DOHH2 (cell line): ENCODE data around the gene UGT1A8.

Experiments
- EZH2phosphoT487 ChIP-seq: fragments of 200-600 bp; sonication (generic); IDR thresholded peaks from 2 replicates; pipeline ENCODE4 v1.6.1; 2017; ENCODE audit warnings: borderline replicate concordance, mild to moderate bottlenecking, antibody characterized with exemption, low read length, moderate library complexity, mixed read lengths
- TF ChIP-seq, protein P1 (sequence below): fragments of 200-600 bp; sonication (generic); IDR thresholded peaks from one replicate; pipeline ENCODE4 v1.5.1; 2014; ENCODE audit warnings: antibody characterized with exemption, mild to moderate bottlenecking, low read depth, low read length; ENCODE audit not compliant: poor library complexity, severe bottlenecking

DNA sequence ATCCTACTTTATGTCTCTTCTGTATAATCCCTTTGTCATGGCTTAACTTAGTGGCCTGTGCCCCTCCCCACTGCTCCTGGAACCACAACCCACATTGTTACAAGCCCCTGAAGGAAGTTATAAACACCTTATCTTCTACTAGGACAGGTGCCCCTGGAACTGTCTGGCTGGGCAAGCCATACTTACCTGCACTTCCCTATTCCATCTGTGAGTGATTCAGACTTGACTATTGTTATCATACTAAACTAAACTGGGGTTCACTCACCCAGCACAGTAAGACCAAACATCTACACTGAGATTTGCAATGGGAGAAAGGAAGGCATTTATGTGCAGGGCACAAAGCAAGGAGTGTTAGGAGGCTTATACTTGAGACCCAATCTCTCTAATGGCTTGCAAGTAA, 71.6 kb downstream of the UGT1A8 start:
- TF ChIP-seq EZH2phosphoT487 = no peak
- TF ChIP-seq, protein P1, sequence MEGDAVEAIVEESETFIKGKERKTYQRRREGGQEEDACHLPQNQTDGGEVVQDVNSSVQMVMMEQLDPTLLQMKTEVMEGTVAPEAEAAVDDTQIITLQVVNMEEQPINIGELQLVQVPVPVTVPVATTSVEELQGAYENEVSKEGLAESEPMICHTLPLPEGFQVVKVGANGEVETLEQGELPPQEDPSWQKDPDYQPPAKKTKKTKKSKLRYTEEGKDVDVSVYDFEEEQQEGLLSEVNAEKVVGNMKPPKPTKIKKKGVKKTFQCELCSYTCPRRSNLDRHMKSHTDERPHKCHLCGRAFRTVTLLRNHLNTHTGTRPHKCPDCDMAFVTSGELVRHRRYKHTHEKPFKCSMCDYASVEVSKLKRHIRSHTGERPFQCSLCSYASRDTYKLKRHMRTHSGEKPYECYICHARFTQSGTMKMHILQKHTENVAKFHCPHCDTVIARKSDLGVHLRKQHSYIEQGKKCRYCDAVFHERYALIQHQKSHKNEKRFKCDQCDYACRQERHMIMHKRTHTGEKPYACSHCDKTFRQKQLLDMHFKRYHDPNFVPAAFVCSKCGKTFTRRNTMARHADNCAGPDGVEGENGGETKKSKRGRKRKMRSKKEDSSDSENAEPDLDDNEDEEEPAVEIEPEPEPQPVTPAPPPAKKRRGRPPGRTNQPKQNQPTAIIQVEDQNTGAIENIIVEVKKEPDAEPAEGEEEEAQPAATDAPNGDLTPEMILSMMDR = no peak
